ENCODE results near the gene SEC14L1.
"Not testable (repeated sequence)": the region's sequence is repeated elsewhere in the genome, so short reads cannot be mapped to it uniquely, and the experiment has no call there.

Gene SEC14L1

GRCh38 chr17:77105706-77106105, 35.1 kb upstream of the SEC14L1 start:
- Histone ChIP-seq H3K27me3 (ENCODE audit: control insufficient read depth in 1 of 2, insufficient read depth in 2 of 2, low read length in 2 of 2) (no peaks in the 10 kb centered on the region), H3K9ac (ENCODE audit: low read length in 2 of 2) (no peak overlapping the region), H3K36me3 (ENCODE audit: control insufficient read depth in 2 of 2, insufficient read depth in 2 of 2, low read length in 2 of 2) (no peaks in the 10 kb centered on the region), H3K27ac (ENCODE audit: low read length) (no peak overlapping the region), H3K9me3 (ENCODE audit: control insufficient read depth in 2 of 2, low read length in 2 of 2) (no peaks in the 10 kb centered on the region), H3K4me3 (ENCODE audit: low read length in 2 of 2) (no peak overlapping the region), H3K4me1 (ENCODE audit: control insufficient read depth, insufficient read depth, low read length) (peaks cover 12% of the 10 kb centered on the region)

- no peak overlapping the region for H3K4me3 ChIP-seq (ENCODE audit: low read length in 2 of 2)
- no peaks in the 10 kb centered on the region for H3K36me3 ChIP-seq (ENCODE audit: control insufficient read depth in 2 of 2, insufficient read depth in 2 of 2, low read length in 2 of 2)
- H3K27ac ChIP-seq (ENCODE audit: low read length): no peak overlapping the region
- H3K9ac ChIP-seq (ENCODE audit: low read length in 2 of 2): no peak overlapping the region
- H3K27me3 ChIP-seq (ENCODE audit: control insufficient read depth in 1 of 2, insufficient read depth in 2 of 2, low read length in 2 of 2): no peaks in the 10 kb centered on the region
- peaks cover 12% of the 10 kb centered on the region for H3K4me1 ChIP-seq (ENCODE audit: control insufficient read depth, insufficient read depth, low read length)
- no peaks in the 10 kb centered on the region for H3K9me3 ChIP-seq (ENCODE audit: control insufficient read depth in 2 of 2, low read length in 2 of 2)
Observed at GRCh38 chr17:77106874-77107358, 33.9 kb upstream of the SEC14L1 start.

- Histone ChIP-seq H3K27ac (ENCODE audit: low read length) (no peak overlapping the region), H3K27me3 (ENCODE audit: control insufficient read depth in 1 of 2, insufficient read depth in 2 of 2, low read length in 2 of 2) (no peaks in the 10 kb centered on the region), H3K9me3 (ENCODE audit: control insufficient read depth in 2 of 2, low read length in 2 of 2) (no peaks in the 10 kb centered on the region), H3K9ac (ENCODE audit: low read length in 2 of 2) (no peak overlapping the region), H3K4me1 (ENCODE audit: control insufficient read depth, insufficient read depth, low read length) (peaks cover 12% of the 10 kb centered on the region), H3K4me3 (ENCODE audit: low read length in 2 of 2) (no peak overlapping the region), H3K36me3 (ENCODE audit: control insufficient read depth in 2 of 2, insufficient read depth in 2 of 2, low read length in 2 of 2) (no peaks in the 10 kb centered on the region)
Observed at GRCh38 chr17:77107506-77108433, 33.0 kb upstream of the SEC14L1 start.

- peak overlapping the region in 1 of 2 donors; percentile 44 for H3K9ac ChIP-seq (ENCODE audit: low read length in 2 of 2)
- peak overlapping the region; percentile 58 for H3K27ac ChIP-seq (ENCODE audit: low read length)
- peaks cover 12% of the 10 kb centered on the region for H3K4me1 ChIP-seq (ENCODE audit: control insufficient read depth, insufficient read depth, low read length)
- H3K9me3 ChIP-seq (ENCODE audit: control insufficient read depth in 2 of 2, low read length in 2 of 2): no peaks in the 10 kb centered on the region
- H3K36me3 ChIP-seq (ENCODE audit: control insufficient read depth in 2 of 2, insufficient read depth in 2 of 2, low read length in 2 of 2): no peaks in the 10 kb centered on the region
- H3K27me3 ChIP-seq (ENCODE audit: control insufficient read depth in 1 of 2, insufficient read depth in 2 of 2, low read length in 2 of 2): no peaks in the 10 kb centered on the region
- no peak overlapping the region for H3K4me3 ChIP-seq (ENCODE audit: low read length in 2 of 2)
Observed at GRCh38 chr17:77109159-77109759, 31.5 kb upstream of the SEC14L1 start.

- Histone ChIP-seq H3K4me3 (ENCODE audit: low read length in 2 of 2) (no peak overlapping the region), H3K36me3 (ENCODE audit: control insufficient read depth in 2 of 2, insufficient read depth in 2 of 2, low read length in 2 of 2) (no peaks in the 10 kb centered on the region), H3K27me3 (ENCODE audit: control insufficient read depth in 1 of 2, insufficient read depth in 2 of 2, low read length in 2 of 2) (no peaks in the 10 kb centered on the region), H3K27ac (ENCODE audit: low read length) (peak overlapping the region; percentile 58), H3K9ac (ENCODE audit: low read length in 2 of 2) (peak overlapping the region in 1 of 2 donors; percentile 44), H3K4me1 (ENCODE audit: control insufficient read depth, insufficient read depth, low read length) (peaks cover 12% of the 10 kb centered on the region), H3K9me3 (ENCODE audit: control insufficient read depth in 2 of 2, low read length in 2 of 2) (no peaks in the 10 kb centered on the region)
Observed at GRCh38 chr17:77109764-77110359, 30.9 kb upstream of the SEC14L1 start.

GRCh38 chr17:77111165-77111933, 29.4 kb upstream of the SEC14L1 start:
- not testable (repeated sequence) for H3K4me3 ChIP-seq (ENCODE audit: low read length in 2 of 2); H3K36me3 ChIP-seq (ENCODE audit: control insufficient read depth in 2 of 2, insufficient read depth in 2 of 2, low read length in 2 of 2); H3K9me3 ChIP-seq (ENCODE audit: control insufficient read depth in 2 of 2, low read length in 2 of 2); H3K27me3 ChIP-seq (ENCODE audit: control insufficient read depth in 1 of 2, insufficient read depth in 2 of 2, low read length in 2 of 2); H3K9ac ChIP-seq (ENCODE audit: low read length in 2 of 2); H3K27ac ChIP-seq (ENCODE audit: low read length)
- H3K4me1 ChIP-seq (ENCODE audit: control insufficient read depth, insufficient read depth, low read length): peaks cover 15% of the 10 kb centered on the region

GRCh38 chr17:77111934-77112296, 28.9 kb upstream of the SEC14L1 start:
- no peak overlapping the region for H3K4me3 ChIP-seq (ENCODE audit: low read length in 2 of 2)
- H3K27me3 ChIP-seq (ENCODE audit: control insufficient read depth in 1 of 2, insufficient read depth in 2 of 2, low read length in 2 of 2): no peaks in the 10 kb centered on the region
- no peak overlapping the region for H3K27ac ChIP-seq (ENCODE audit: low read length)
- H3K4me1 ChIP-seq (ENCODE audit: control insufficient read depth, insufficient read depth, low read length): peaks cover 17% of the 10 kb centered on the region
- H3K9ac ChIP-seq (ENCODE audit: low read length in 2 of 2): no peak overlapping the region
- H3K36me3 ChIP-seq (ENCODE audit: control insufficient read depth in 2 of 2, insufficient read depth in 2 of 2, low read length in 2 of 2): no peaks in the 10 kb centered on the region
- no peaks in the 10 kb centered on the region for H3K9me3 ChIP-seq (ENCODE audit: control insufficient read depth in 2 of 2, low read length in 2 of 2)

GRCh38 chr17:77115510-77115909, 25.3 kb upstream of the SEC14L1 start:
- H3K27ac ChIP-seq (ENCODE audit: low read length): no peak overlapping the region
- H3K4me1 ChIP-seq (ENCODE audit: control insufficient read depth, insufficient read depth, low read length): peaks cover 8% of the 10 kb centered on the region
- H3K9me3 ChIP-seq (ENCODE audit: control insufficient read depth in 2 of 2, low read length in 2 of 2): no peaks in the 10 kb centered on the region
- no peak overlapping the region for H3K9ac ChIP-seq (ENCODE audit: low read length in 2 of 2)
- H3K36me3 ChIP-seq (ENCODE audit: control insufficient read depth in 2 of 2, insufficient read depth in 2 of 2, low read length in 2 of 2): no peaks in the 10 kb centered on the region
- no peak overlapping the region for H3K4me3 ChIP-seq (ENCODE audit: low read length in 2 of 2)
- no peaks in the 10 kb centered on the region for H3K27me3 ChIP-seq (ENCODE audit: control insufficient read depth in 1 of 2, insufficient read depth in 2 of 2, low read length in 2 of 2)

GRCh38 chr17:77115947-77116346, 24.8 kb upstream of the SEC14L1 start:
- H3K27me3 ChIP-seq (ENCODE audit: control insufficient read depth in 1 of 2, insufficient read depth in 2 of 2, low read length in 2 of 2): no peaks in the 10 kb centered on the region
- H3K9me3 ChIP-seq (ENCODE audit: control insufficient read depth in 2 of 2, low read length in 2 of 2): no peaks in the 10 kb centered on the region
- H3K4me1 ChIP-seq (ENCODE audit: control insufficient read depth, insufficient read depth, low read length): peaks cover 9% of the 10 kb centered on the region
- no peak overlapping the region for H3K4me3 ChIP-seq (ENCODE audit: low read length in 2 of 2)
- no peak overlapping the region for H3K27ac ChIP-seq (ENCODE audit: low read length)
- H3K9ac ChIP-seq (ENCODE audit: low read length in 2 of 2): no peak overlapping the region
- H3K36me3 ChIP-seq (ENCODE audit: control insufficient read depth in 2 of 2, insufficient read depth in 2 of 2, low read length in 2 of 2): no peaks in the 10 kb centered on the region

- no peaks in the 10 kb centered on the region for H3K9me3 ChIP-seq (ENCODE audit: control insufficient read depth in 2 of 2, low read length in 2 of 2)
- H3K27me3 ChIP-seq (ENCODE audit: control insufficient read depth in 1 of 2, insufficient read depth in 2 of 2, low read length in 2 of 2): no peaks in the 10 kb centered on the region
- no peak overlapping the region for H3K4me3 ChIP-seq (ENCODE audit: low read length in 2 of 2)
- peaks cover 11% of the 10 kb centered on the region for H3K4me1 ChIP-seq (ENCODE audit: control insufficient read depth, insufficient read depth, low read length)
- no peaks in the 10 kb centered on the region for H3K36me3 ChIP-seq (ENCODE audit: control insufficient read depth in 2 of 2, insufficient read depth in 2 of 2, low read length in 2 of 2)
- H3K27ac ChIP-seq (ENCODE audit: low read length): no peak overlapping the region
- no peak overlapping the region for H3K9ac ChIP-seq (ENCODE audit: low read length in 2 of 2)
Observed at GRCh38 chr17:77116371-77116860, 24.4 kb upstream of the SEC14L1 start.

Data from stomach smooth muscle (tissue), 2 donors.